Common myeloid progenitor, CD34-positive (primary cell): ENCODE data around the gene VAMP1.
"Not testable (repeated sequence)": the region's sequence is repeated elsewhere in the genome, so short reads cannot be mapped to it uniquely, and the experiment has no call there.

ENCODE experiments used
- CTCF ChIA-PET: fragments of 350-600 bp; sonication (Branson Sonifier 250); formaldehyde crosslinking; loops from one replicate; lab custom pipeline; 2021; ENCODE audit warnings: antibody characterized with exemption; lab: Charles Lee
- POLR2A ChIA-PET: fragments of 350-600 bp; sonication (Branson Sonifier 250); formaldehyde crosslinking; loops from one replicate; lab custom pipeline; 2021; ENCODE audit warnings: antibody characterized with exemption; lab: Charles Lee
- DNase-seq, 3 donors: peaks; one replicate each; pipeline versions ENCODE4 v3.0.0 to v3.0.0-alpha.2; 2013
- H3K27ac ChIP-seq, 2 experiments: 1 replicate in 1 of 2; 2 replicates in 1 of 2; pipeline ENCODE4 v1.7.0; 2013; ENCODE audit warnings: inconsistent platforms in 2 of 2, low read length in 2 of 2, mild to moderate bottlenecking in 2 of 2, low read depth in 1 of 2, moderate library complexity in 1 of 2; ENCODE audit not compliant: severe bottlenecking in 2 of 2, insufficient read depth in 1 of 2, poor library complexity in 1 of 2
- H3K27me3 ChIP-seq, 5 experiments: replicated peaks in 2 of 5; 1 replicate in 3 of 5; 2 replicates in 2 of 5; pipeline versions ENCODE4 v1.6.1 to v1.7.0; 2013; ENCODE audit warnings: low read length in 4 of 5, mild to moderate bottlenecking in 2 of 5, moderate library complexity in 2 of 5, inconsistent platforms in 1 of 5; ENCODE audit not compliant: insufficient read depth in 5 of 5, control insufficient read depth in 4 of 5
- H3K36me3 ChIP-seq, 4 experiments: 1 replicate in 2 of 4; 2 replicates in 2 of 4; pipeline versions ENCODE4 v1.6.1 to v1.7.0; 2013; ENCODE audit warnings: low read length in 3 of 4, control low read depth in 1 of 4, mild to moderate bottlenecking in 1 of 4; ENCODE audit not compliant: control insufficient read depth in 4 of 4, insufficient read depth in 4 of 4
- H3K4me1 ChIP-seq, 4 experiments: 1 replicate in 3 of 4; 2 replicates in 1 of 4; pipeline versions ENCODE4 v1.6.1 to v1.7.1; 2013; ENCODE audit warnings: low read length in 3 of 4, mild to moderate bottlenecking in 3 of 4, control low read depth in 1 of 4, inconsistent platforms in 1 of 4, moderate library complexity in 1 of 4; ENCODE audit not compliant: control insufficient read depth in 4 of 4, insufficient read depth in 4 of 4; ENCODE audit errors: control extremely low read depth in 1 of 4
- H3K4me3 ChIP-seq, 7 experiments: 1 replicate in 4 of 7; 2 replicates in 3 of 7; pipeline versions ENCODE4 v1.5.1 to v1.7.0; 2013; ENCODE audit warnings: mild to moderate bottlenecking in 7 of 7, low read length in 6 of 7, moderate library complexity in 6 of 7, inconsistent platforms in 2 of 7, low read depth in 2 of 7, control low read depth in 1 of 7; ENCODE audit not compliant: insufficient read depth in 4 of 7, control insufficient read depth in 1 of 7; ENCODE audit errors: extremely low read depth in 1 of 7
- H3K9me3 ChIP-seq, 5 experiments: 1 replicate in 4 of 5; 2 replicates in 1 of 5; pipeline versions ENCODE4 v1.6.1 to v1.7.1; 2013; ENCODE audit warnings: low read length in 4 of 5, mild to moderate bottlenecking in 2 of 5, inconsistent platforms in 1 of 5, low read depth in 1 of 5, moderate library complexity in 1 of 5; ENCODE audit not compliant: control insufficient read depth in 4 of 5, insufficient read depth in 2 of 5; ENCODE audit errors: control extremely low read depth in 1 of 5
- WGBS: methylation state at CpG from one replicate; pipeline ENCODE4 v1.1.5; 2013; ENCODE audit not compliant: insufficient coverage; 5-methylcytosine and 5-hydroxymethylcytosine counted together

The VAMP1 gene

GRCh38 chr12:6427796-6428195 lies 42.7 kb downstream of the VAMP1 start:
- H3K27me3 ChIP-seq, H3K27ac ChIP-seq, H3K9me3 ChIP-seq, H3K4me3 ChIP-seq, DNase-seq, H3K36me3 ChIP-seq, POLR2A ChIA-PET: not testable (repeated sequence)
- CTCF ChIA-PET = interaction anchor here (9.2 kb wide), 1 partner anchor 34 kb away, joined by 197 read pairs; no protein-coding TSS in a partner anchor
- H3K4me1 ChIP-seq = peaks cover 8 to 58% (median 53%) of the 10 kb centered on the region in 4 experiments
- 97% methylated on average over 5 of the region's 10 CpGs for WGBS

GRCh38 chr12:6426882-6427671 lies 43.4 kb downstream of the VAMP1 start:
- ChIA-PET POLR2A (interaction anchor here (1.0 kb wide), 1 partner anchor 35 kb away, joined by 5 read pairs; no protein-coding TSS in a partner anchor), CTCF (interaction anchor here (0.6 to 9.2 kb wide), 4 partner anchors 10 to 334 kb away, joined by 3 to 197 read pairs (median 14); partner anchors contain the start of gene TAPBPL)
- peak overlapping the region in 2 of 7 experiments; percentile 1 to 25 for H3K4me3 ChIP-seq
- WGBS = 65% methylated on average over 7 of the region's 14 CpGs
- peaks cover 8 to 58% (median 53%) of the 10 kb centered on the region in 4 experiments for H3K4me1 ChIP-seq
- H3K9me3 ChIP-seq = no peaks in the 10 kb centered on the region
- no peaks in the 10 kb centered on the region for H3K36me3 ChIP-seq
- DNase-seq = peak; percentile 70 to 88 (median 84)
- no peaks in the 10 kb centered on the region for H3K27me3 ChIP-seq
- peak overlapping the region; percentile 43 to 79 for H3K27ac ChIP-seq

GRCh38 chr12:6425590-6426531 lies 44.6 kb downstream of the VAMP1 start:
- ChIA-PET CTCF (interaction anchor here (1.1 to 9.2 kb wide), 8 partner anchors 11 to 112 kb away, joined by 3 to 197 read pairs (median 19); partner anchors contain the start of genes GAPDH, TAPBPL and VAMP1), POLR2A (interaction anchor here (1.0 to 1.8 kb wide), 4 partner anchors 36 to 45 kb away, joined by 3 to 5 read pairs (median 5); partner anchors contain the start of gene VAMP1)
- no peak overlapping the region for H3K4me3 ChIP-seq
- H3K27ac ChIP-seq = no peak overlapping the region
- DNase-seq = peak in 2 of 3 donors; percentile 45 to 46
- H3K27me3 ChIP-seq = no peaks in the 10 kb centered on the region
- H3K4me1 ChIP-seq = peaks cover 6 to 49% (median 45%) of the 10 kb centered on the region in 4 experiments
- H3K36me3 ChIP-seq = no peaks in the 10 kb centered on the region
- H3K9me3 ChIP-seq = no peaks in the 10 kb centered on the region
- WGBS = 91% methylated on average over 18 of the region's 23 CpGs

GRCh38 chr12:6424866-6425265 lies 45.6 kb downstream of the VAMP1 start:
- CTCF ChIA-PET = interaction anchor here (1.3 to 9.2 kb wide), 14 partner anchors 10 to 113 kb away, joined by 3 to 197 read pairs (median 13); partner anchors contain the start of genes CD27, GAPDH, TAPBPL and VAMP1

GRCh38 chr12:6424008-6424347 lies 46.5 kb downstream of the VAMP1 start:
- 62% methylated on average over 6 of the region's 6 CpGs for WGBS
- Histone ChIP-seq H3K27ac (no peak overlapping the region), H3K36me3 (no peaks in the 10 kb centered on the region), H3K27me3 (no peaks in the 10 kb centered on the region), H3K4me3 (no peak overlapping the region), H3K4me1 (peaks cover 0 to 39% (median 33%) of the 10 kb centered on the region in 4 experiments), H3K9me3 (no peaks in the 10 kb centered on the region)
- CTCF ChIA-PET = interaction anchor here (0.8 to 9.2 kb wide), 19 partner anchors 10 to 127 kb away, joined by 3 to 197 read pairs (median 9); partner anchors contain the start of genes CD27, GAPDH, MRPL51 and TAPBPL
- no peak for DNase-seq
- POLR2A ChIA-PET = interaction anchor here (0.6 to 2.1 kb wide), 4 partner anchors 41 to 116 kb away, joined by 3 to 5 read pairs (median 4); partner anchors contain the start of genes MRPL51 and VAMP1

More at GRCh38 chr12:6424866-6425265, 45.6 kb downstream of the VAMP1 start:
- DNase-seq = peak in 1 of 3 donors; percentile 47
- H3K4me1 ChIP-seq = peaks cover 0 to 39% (median 35%) of the 10 kb centered on the region in 4 experiments
- 67% methylated on average over 4 of the region's 8 CpGs for WGBS
- no peak overlapping the region for H3K4me3 ChIP-seq
- POLR2A ChIA-PET = interaction anchor here (1.8 to 2.1 kb wide), 2 partner anchors 41 to 46 kb away, joined by 5 read pairs; partner anchors contain the start of gene VAMP1
- H3K27me3 ChIP-seq = no peaks in the 10 kb centered on the region
- H3K36me3 ChIP-seq = no peaks in the 10 kb centered on the region
- H3K9me3 ChIP-seq = no peaks in the 10 kb centered on the region
- no peak overlapping the region for H3K27ac ChIP-seq

- CTCF ChIA-PET = interaction anchor here (0.6 to 9.2 kb wide), 22 partner anchors 10 to 127 kb away, joined by 3 to 197 read pairs (median 6); partner anchors contain the start of genes CD27, GAPDH, MRPL51 and TAPBPL
- WGBS = 10% methylated on average over 6 of the region's 9 CpGs
- peak; percentile 91 to 96 (median 95) for DNase-seq
- H3K36me3 ChIP-seq = no peaks in the 10 kb centered on the region
- no peaks in the 10 kb centered on the region for H3K9me3 ChIP-seq
- peaks cover 0 to 39% (median 33%) of the 10 kb centered on the region in 4 experiments for H3K4me1 ChIP-seq
- H3K27me3 ChIP-seq = no peaks in the 10 kb centered on the region
- H3K27ac ChIP-seq = no peak overlapping the region
- H3K4me3 ChIP-seq = no peak overlapping the region
- POLR2A ChIA-PET = interaction anchor here (0.6 to 2.1 kb wide), 4 partner anchors 42 to 116 kb away, joined by 3 to 5 read pairs (median 4); partner anchors contain the start of genes MRPL51 and VAMP1
Observed at GRCh38 chr12:6423267-6424007, 47.0 kb downstream of the VAMP1 start.
